Esophagus (tissue), 2 donors: ENCODE data around the gene RIOK1. TPM values are rescaled to one million over a fixed set of nuclear protein-coding genes. Genes with fewer than 3 reads are reported as not detected.

Source experiments
- H3K27ac ChIP-seq, 2 donors: one replicate each; pipeline ENCODE4 v1.5.1; 2013; ENCODE audit warnings: low read depth in 2 of 2, mild to moderate bottlenecking in 2 of 2, inconsistent platforms in 1 of 2, low read length in 1 of 2, moderate library complexity in 1 of 2
- H3K27me3 ChIP-seq, 2 donors: one replicate each; pipeline ENCODE4 v1.6.1; 2013; ENCODE audit warnings: low read length in 2 of 2, control low read depth in 1 of 2, mild to moderate bottlenecking in 1 of 2; ENCODE audit not compliant: insufficient read depth in 2 of 2, control insufficient read depth in 1 of 2
- H3K36me3 ChIP-seq, 2 donors: one replicate each; pipeline ENCODE4 v1.6.1; 2013; ENCODE audit warnings: low read length in 1 of 2; ENCODE audit not compliant: control insufficient read depth in 2 of 2, insufficient read depth in 2 of 2
- H3K4me1 ChIP-seq, 2 donors: one replicate each; pipeline ENCODE4 v1.6.1; 2013; ENCODE audit warnings: low read length in 1 of 2; ENCODE audit not compliant: control insufficient read depth in 2 of 2, insufficient read depth in 2 of 2
- H3K4me3 ChIP-seq, 2 donors: one replicate each; pipeline ENCODE4 v1.5.1; 2013; ENCODE audit warnings: low read length in 2 of 2, mild to moderate bottlenecking in 2 of 2, low read depth in 1 of 2, moderate library complexity in 1 of 2
- H3K9me3 ChIP-seq, 2 donors: one replicate each; pipeline ENCODE4 v1.6.1; 2013; ENCODE audit warnings: mild to moderate bottlenecking in 2 of 2, low read depth in 1 of 2, low read length in 1 of 2, moderate library complexity in 1 of 2; ENCODE audit not compliant: control insufficient read depth in 2 of 2, insufficient read depth in 1 of 2
- WGBS, 2 donors: extraction: QIAGEN DNeasy Blood & Tissue Kit; methylation state at CpG; one replicate each; pipeline ENCODE4 v1.1.7; 2013; 5-methylcytosine and 5-hydroxymethylcytosine counted together
- polyA plus RNA-seq, 2 donors: library from polyadenylated mRNA; stranded (reverse); fragments of 200-250 nt; gene quantifications; one replicate each; pipeline ENCODE4 v1.2.3, GENCODE V29; 2013
- donor health status: healthy with polysubstance abuse.
- donor health status: Bipolar disorder and iron deficiency.

The RIOK1 gene
- polyA plus RNA-seq, 2 donors: 10.2 to 13.5 TPM

DNA sequence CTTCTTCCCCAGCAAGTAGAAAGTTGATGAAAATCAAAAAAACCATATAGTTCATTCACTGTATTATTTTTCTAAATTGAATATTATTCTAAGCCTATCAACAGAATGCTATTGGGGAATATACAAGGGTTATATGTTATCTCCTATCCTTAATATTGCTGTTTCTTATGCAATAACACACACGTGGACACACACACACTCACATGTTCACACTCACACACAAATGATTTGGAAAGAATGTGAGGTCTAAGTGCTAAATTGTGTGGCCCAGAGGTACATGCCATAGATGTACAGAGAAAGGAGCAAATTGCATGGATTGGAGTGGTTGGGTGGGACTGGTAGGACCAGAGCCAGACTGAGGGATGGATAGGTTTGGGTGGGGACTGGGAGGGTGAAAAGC lies 45.1 kb downstream of the RIOK1 start:
- Histone ChIP-seq H3K36me3 (no peaks in the 10 kb centered on the region), H3K4me3 (no peak overlapping the region), H3K27me3 (no peaks in the 10 kb centered on the region), H3K4me1 (peaks cover 0 to 4% of the 10 kb centered on the region in 2 donors), H3K27ac (no peak overlapping the region), H3K9me3 (no peaks in the 10 kb centered on the region)
- WGBS, 2 donors: 77 to 78% methylated on average over 1 of the region's 1 CpG

DNA sequence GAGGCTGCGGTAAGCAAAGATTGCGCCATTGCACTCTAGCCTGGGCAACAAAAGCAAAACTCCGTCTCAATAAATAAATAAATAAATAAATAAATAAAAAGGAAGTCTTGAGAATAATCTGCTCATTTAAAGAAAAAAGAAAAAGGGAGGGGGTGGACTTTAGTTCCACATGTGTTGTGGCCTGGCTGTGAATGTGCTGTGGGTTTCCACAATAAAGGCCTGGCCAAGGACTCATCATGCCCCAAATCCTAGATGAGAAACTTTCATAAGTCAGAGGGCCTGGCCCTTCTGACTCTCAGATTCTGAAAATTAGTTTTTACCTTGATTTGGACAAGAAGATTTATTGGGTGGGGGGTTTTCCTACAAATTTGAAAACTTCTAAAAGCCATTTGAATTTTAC lies 48.4 kb downstream of the RIOK1 start:
- Histone ChIP-seq H3K4me1 (peaks cover 0 to under 1% of the 10 kb centered on the region in 2 donors), H3K36me3 (no peaks in the 10 kb centered on the region), H3K4me3 (no peak overlapping the region), H3K27ac (no peak overlapping the region), H3K9me3 (no peaks in the 10 kb centered on the region), H3K27me3 (no peaks in the 10 kb centered on the region)
- 96 to 100% methylated on average over 3 of the region's 3 CpGs for WGBS, 2 donors

GRCh38 chr6:7439228-7439627 lies 49.6 kb downstream of the RIOK1 start:
- no peaks in the 10 kb centered on the region for H3K27me3 ChIP-seq
- no peaks in the 10 kb centered on the region for H3K36me3 ChIP-seq
- no peak overlapping the region for H3K27ac ChIP-seq
- no peaks in the 10 kb centered on the region for H3K4me1 ChIP-seq
- H3K9me3 ChIP-seq: no peaks in the 10 kb centered on the region
- H3K4me3 ChIP-seq: no peak overlapping the region
- WGBS, 2 donors: 84 to 90% methylated on average over 3 of the region's 3 CpGs

- no peaks in the 10 kb centered on the region for H3K36me3 ChIP-seq
- no peaks in the 10 kb centered on the region for H3K27me3 ChIP-seq
- H3K9me3 ChIP-seq: no peaks in the 10 kb centered on the region
- no peak overlapping the region for H3K4me3 ChIP-seq
- H3K4me1 ChIP-seq: peaks cover 0 to 3% of the 10 kb centered on the region in 2 donors
- 74 to 80% methylated on average over 6 of the region's 6 CpGs for WGBS, 2 donors
- no peak overlapping the region for H3K27ac ChIP-seq
Observed at GRCh38 chr6:7440476-7440875, 50.9 kb downstream of the RIOK1 start.

DNA sequence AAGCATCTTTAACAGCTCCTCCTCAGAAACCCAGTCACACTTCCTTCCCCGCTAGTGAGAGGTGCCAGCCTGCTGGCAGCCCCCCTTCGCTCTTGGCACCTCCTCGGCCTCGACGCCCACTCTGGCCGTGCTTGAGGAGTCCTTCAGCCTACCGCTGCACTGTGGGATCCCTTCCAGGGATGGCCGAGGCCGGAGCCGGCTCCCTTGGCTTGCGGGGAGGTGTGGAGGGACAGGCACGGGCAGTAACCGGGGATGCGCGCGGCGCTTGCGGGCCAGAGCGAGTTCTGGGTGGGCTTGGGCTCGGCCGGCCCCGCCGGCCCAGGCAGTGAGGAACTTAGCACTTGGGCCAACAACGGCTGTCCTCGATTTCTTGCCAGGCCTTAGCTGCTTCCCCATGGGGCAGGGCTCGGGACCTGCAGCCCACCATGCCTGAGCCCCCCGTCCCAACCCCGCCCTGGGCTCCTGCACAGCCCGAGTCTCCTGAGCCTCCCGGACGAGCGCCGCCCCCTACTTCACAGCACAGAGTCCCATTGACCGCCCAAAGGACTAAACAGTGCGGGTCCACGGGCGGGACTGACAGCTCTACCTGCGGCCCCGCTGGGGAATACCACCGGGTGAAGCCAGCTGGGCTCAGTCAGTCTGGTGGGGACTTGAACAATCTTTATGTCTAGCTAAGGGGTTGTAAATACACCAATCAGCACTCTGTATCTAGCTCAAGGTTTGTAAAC lies 51.6 kb downstream of the RIOK1 start:
- H3K4me3 ChIP-seq: no peak overlapping the region
- WGBS, 2 donors: 88% methylated on average over 35 to 40 of the region's 40 CpGs

GRCh38 chr6:7442467-7442866 lies 52.9 kb downstream of the RIOK1 start:
- 88 to 95% methylated on average over 11 of the region's 11 CpGs for WGBS, 2 donors
- Histone ChIP-seq H3K4me1 (peaks cover 0 to 8% of the 10 kb centered on the region in 2 donors), H3K27ac (no peak overlapping the region), H3K9me3 (no peaks in the 10 kb centered on the region), H3K36me3 (no peaks in the 10 kb centered on the region), H3K27me3 (no peaks in the 10 kb centered on the region), H3K4me3 (no peak overlapping the region)

More for the DNA sequence above, 51.6 kb downstream of the RIOK1 start:
- Histone ChIP-seq H3K27me3 (no peaks in the 10 kb centered on the region), H3K36me3 (no peaks in the 10 kb centered on the region), H3K4me1 (peaks cover 0 to 8% of the 10 kb centered on the region in 2 donors), H3K27ac (no peak overlapping the region), H3K9me3 (no peaks in the 10 kb centered on the region)

DNA sequence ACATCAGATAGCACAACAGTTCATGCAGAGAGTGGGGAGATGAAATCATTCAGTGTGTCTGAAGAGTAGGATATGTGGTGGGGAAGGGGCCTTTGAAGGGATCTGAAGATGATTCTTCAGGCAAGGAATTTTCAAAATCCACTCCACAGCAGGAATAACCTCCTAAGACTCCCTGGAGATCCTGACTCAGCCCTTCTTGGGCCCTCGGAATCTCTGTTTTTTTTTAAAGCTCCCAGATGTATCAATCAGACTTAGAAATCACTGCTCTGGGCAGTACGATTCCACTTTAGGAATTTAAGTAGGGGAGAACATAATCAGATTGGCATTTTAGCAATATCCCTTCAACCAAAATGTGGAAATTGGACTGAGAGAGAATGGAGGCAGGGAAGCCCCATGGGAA lies 55.5 kb downstream of the RIOK1 start:
- Histone ChIP-seq H3K36me3 (no peaks in the 10 kb centered on the region), H3K4me1 (peaks cover 0 to 8% of the 10 kb centered on the region in 2 donors), H3K4me3 (no peak overlapping the region), H3K27ac (peak overlapping the region; percentile 93 to 95), H3K27me3 (no peaks in the 10 kb centered on the region), H3K9me3 (no peaks in the 10 kb centered on the region)
- WGBS, 2 donors: 79 to 85% methylated on average over 2 of the region's 2 CpGs

DNA sequence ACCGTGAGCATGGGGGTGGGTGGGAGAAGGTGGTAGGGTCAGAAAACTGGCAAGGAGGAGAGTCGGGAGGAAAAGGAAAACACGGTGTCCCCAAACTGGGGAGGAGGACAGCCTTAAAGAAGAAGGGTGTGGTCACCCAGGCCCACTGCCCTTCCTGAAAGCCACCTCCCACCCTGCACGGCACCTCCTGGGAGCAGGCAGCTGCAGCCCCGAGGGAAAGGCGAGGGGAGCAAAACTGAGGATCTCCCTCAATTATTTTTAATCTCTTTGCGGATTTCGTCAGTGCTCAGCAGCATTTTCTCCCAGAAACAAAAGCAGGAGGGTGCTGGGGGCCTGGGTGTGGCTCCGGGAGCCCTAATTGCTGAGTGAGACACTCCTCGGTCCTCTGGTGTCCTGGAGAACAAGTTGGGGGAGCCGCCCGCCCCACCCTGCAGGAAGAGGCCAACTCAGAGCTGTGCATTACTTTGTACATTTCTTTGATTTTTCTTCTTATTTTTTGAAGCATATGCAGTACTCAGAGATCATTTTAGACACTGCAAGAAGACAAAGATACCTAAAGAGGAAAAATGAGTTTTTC lies 56.4 kb downstream of the RIOK1 start:
- no peaks in the 10 kb centered on the region for H3K27me3 ChIP-seq
- WGBS, 2 donors: 49 to 64% methylated on average over 12 of the region's 12 CpGs
- no peak overlapping the region for H3K4me3 ChIP-seq
- H3K4me1 ChIP-seq: peaks cover 0 to 8% of the 10 kb centered on the region in 2 donors
- H3K36me3 ChIP-seq: no peaks in the 10 kb centered on the region
- H3K27ac ChIP-seq: peak overlapping the region; percentile 93 to 95
- no peaks in the 10 kb centered on the region for H3K9me3 ChIP-seq

- no peaks in the 10 kb centered on the region for H3K36me3 ChIP-seq
- peak overlapping the region; percentile 93 to 94 for H3K27ac ChIP-seq
- H3K4me1 ChIP-seq: peaks cover 0 to 8% of the 10 kb centered on the region in 2 donors
- no peaks in the 10 kb centered on the region for H3K9me3 ChIP-seq
- H3K4me3 ChIP-seq: no peak overlapping the region
- 46 to 63% methylated on average over 15 of the region's 15 CpGs for WGBS, 2 donors
- no peaks in the 10 kb centered on the region for H3K27me3 ChIP-seq
Observed at GRCh38 chr6:7446619-7447325, 57.2 kb downstream of the RIOK1 start.
